ENCODE data around the gene UTS2B.

DNA sequence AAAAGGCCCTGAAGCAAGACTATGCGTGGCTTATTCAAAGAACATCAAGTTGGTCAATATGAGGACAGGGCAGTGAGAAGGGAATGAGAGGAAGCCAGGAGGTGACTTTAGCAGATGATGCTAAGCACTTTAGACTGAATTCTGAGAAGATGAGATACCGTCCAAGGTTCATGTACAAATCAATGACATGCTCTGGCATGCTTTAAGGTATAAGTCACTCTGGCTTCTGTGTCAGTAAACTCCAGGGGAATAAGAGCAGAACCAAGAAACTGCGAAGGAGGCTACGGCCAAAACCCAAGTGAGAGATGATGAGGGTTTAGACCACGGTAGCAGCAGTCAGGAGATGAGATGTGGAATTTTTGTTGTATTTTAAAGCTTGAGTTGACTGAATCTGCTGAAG, 10.0 kb downstream of the UTS2B start:
- TF ChIP-seq SP1 (IDR thresholded peaks at IDR 0.05) (no peak), SUZ12 (IDR thresholded peaks at IDR 0.05) (no peak)
